Body of pancreas (tissue), 4 donors: ENCODE measurements around the gene RNF11.

Experiments used
- POLR2A ChIP-seq, 3 donors: fragments of 450-650 bp; IDR thresholded peaks; one replicate each; pipeline ENCODE4 v1.6.1; 2016; ENCODE audit warnings: antibody characterized with exemption in 3 of 3, mild to moderate bottlenecking in 2 of 3
- TF ChIP-seq, protein P1 (sequence below), 7 experiments: fragments of 450-650 bp in 4 of 7; fragments of 200-600 bp in 3 of 7; sonication (generic) in 3 of 7; IDR thresholded peaks; one replicate each; pipeline ENCODE4 v1.5.1; 2016 to 2019; ENCODE audit warnings: antibody characterized with exemption in 7 of 7

DNA sequence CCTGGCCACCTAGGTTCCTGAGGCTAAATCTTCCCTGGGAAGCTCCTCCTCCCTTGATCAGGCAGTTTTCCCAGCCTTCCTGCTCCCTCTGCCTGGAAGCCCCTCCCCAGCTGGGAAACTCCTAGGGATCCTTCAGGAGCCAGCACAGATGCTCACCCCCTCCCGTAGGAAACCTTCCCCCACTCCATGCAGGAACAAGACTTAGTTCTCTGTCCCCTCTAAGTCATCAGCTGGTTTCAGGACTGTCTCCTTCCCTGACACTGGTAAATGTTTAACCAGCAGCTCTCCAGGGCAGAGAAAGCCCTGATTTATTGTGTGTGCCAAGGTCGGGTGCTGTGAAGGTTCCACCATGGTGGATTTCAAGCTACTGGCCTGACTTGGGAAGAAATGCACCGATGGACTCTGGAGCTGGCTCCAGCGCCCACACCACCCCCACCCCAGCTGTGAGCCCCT is 69.3 kb downstream of the RNF11 start:
- TF ChIP-seq, protein P1, sequence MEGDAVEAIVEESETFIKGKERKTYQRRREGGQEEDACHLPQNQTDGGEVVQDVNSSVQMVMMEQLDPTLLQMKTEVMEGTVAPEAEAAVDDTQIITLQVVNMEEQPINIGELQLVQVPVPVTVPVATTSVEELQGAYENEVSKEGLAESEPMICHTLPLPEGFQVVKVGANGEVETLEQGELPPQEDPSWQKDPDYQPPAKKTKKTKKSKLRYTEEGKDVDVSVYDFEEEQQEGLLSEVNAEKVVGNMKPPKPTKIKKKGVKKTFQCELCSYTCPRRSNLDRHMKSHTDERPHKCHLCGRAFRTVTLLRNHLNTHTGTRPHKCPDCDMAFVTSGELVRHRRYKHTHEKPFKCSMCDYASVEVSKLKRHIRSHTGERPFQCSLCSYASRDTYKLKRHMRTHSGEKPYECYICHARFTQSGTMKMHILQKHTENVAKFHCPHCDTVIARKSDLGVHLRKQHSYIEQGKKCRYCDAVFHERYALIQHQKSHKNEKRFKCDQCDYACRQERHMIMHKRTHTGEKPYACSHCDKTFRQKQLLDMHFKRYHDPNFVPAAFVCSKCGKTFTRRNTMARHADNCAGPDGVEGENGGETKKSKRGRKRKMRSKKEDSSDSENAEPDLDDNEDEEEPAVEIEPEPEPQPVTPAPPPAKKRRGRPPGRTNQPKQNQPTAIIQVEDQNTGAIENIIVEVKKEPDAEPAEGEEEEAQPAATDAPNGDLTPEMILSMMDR (IDR thresholded peaks at IDR 0.05) = no peak
- TF ChIP-seq POLR2A (IDR thresholded peaks at IDR 0.05) = no peak
